ENCODE measurements around the gene CASP9. TPM values are rescaled to one million over a fixed set of nuclear protein-coding genes. Genes with fewer than 3 reads are reported as not detected.

Gene CASP9
- total and polyA plus RNA-seq, 10 of the 15 experiments (the other 5 are each of a cell fraction or from before 2014, with no cell fraction given): 2.7 to 14.6 (median 7.6) TPM

- in situ Hi-C loops (cut with MboI): no loop called here
- DNase-seq (ENCODE audit: low read depth, low spot score) (no peak), FAIRE-seq (peak; percentile 13), ATAC-seq (no peak)
- RAD21 ChIA-PET (ENCODE audit: unreplicated experiment): interaction anchor here (0.6 to 0.7 kb wide), 2 partner anchors 49 to 162 kb away, joined by 3 read pairs; no protein-coding TSS in a partner anchor
- intact Hi-C loops (cut with micrococcal nuclease; ENCODE audit: unreplicated experiment): loop anchor here (10.0 kb wide), 2 partner anchors 321 to 451 kb away; partner anchors contain the start of genes SPEN and ZBTB17
- TF ChIP-seq TBL1XR1 (IDR thresholded peaks at IDR 0.05; ENCODE audit: low read depth, low read length) (no peak), NFIC (IDR thresholded peaks at IDR 0.05; ENCODE audit: low read depth, low read length) (no peak), RELA (IDR thresholded peaks at IDR 0.05; ENCODE audit: borderline replicate concordance, partially characterized antibody) (peak; percentile 44), POLR2AphosphoS2 (IDR thresholded peaks at IDR 0.05; ENCODE audit: low read depth, low read length) (0 out of 2 replicates have a peak, but pooled peaks have one; percentile 1), BACH1 (IDR thresholded peaks at IDR 0.05; ENCODE audit: borderline replicate concordance) (no peak), TAF1 (IDR thresholded peaks at IDR 0.05; ENCODE audit: borderline replicate concordance, low read depth, low read length) (no peak), SPI1 (IDR thresholded peaks at IDR 0.05; ENCODE audit: borderline replicate concordance, insufficient read depth, low read depth, low read length) (peak; percentile 58; the same call in 1 of the 2 replicates), IKZF2 (IDR thresholded peaks at IDR 0.05) (peak in 1 of 2 experiments; percentile 7; a peak in 1 of 4 replicates), IRF3 (IDR thresholded peaks at IDR 0.05) (no peak)
- H3K4me1 ChIP-seq (ENCODE audit: control insufficient read depth, insufficient read depth, low read length): peaks cover 9% of the 10 kb centered on the region; the same call in 1 of the 2 replicates
- POLR2A ChIA-PET: interaction anchor here (1.0 to 1.3 kb wide), 2 partner anchors 10 to 24 kb away, joined by 3 read pairs; no protein-coding TSS in a partner anchor
- H3K79me2 ChIP-seq (ENCODE audit: control insufficient read depth, insufficient read depth, low read length): peaks cover 13% of the 10 kb centered on the region
- H3K4me2 ChIP-seq (ENCODE audit: control insufficient read depth, insufficient read depth): peak overlapping the region; percentile 82
- CTCF ChIA-PET: interaction anchor here (1.0 kb wide), 1 partner anchor 218 kb away, joined by 3 read pairs; no protein-coding TSS in a partner anchor
- peak overlapping the region; percentile 76 for H2AFZ ChIP-seq (ENCODE audit: control insufficient read depth, low read depth, low read length)
- no peaks in the 10 kb centered on the region for H3K36me3 ChIP-seq (ENCODE audit: control insufficient read depth in 2 of 2, insufficient read depth in 2 of 2, low read length in 1 of 2)
- no peaks in the 10 kb centered on the region for H3K9me3 ChIP-seq (replicated peaks; ENCODE audit: control insufficient read depth, insufficient read depth, low read length)
- no peaks in the 10 kb centered on the region for H4K20me1 ChIP-seq (ENCODE audit: control insufficient read depth, insufficient read depth)
- H3K9ac ChIP-seq (ENCODE audit: control insufficient read depth, insufficient read depth, low read length): peak overlapping the region; percentile 79
- SMC1A ChIA-PET (ENCODE audit: uncharacterized antibody, unreplicated experiment): interaction anchor here (0.6 to 1.3 kb wide), 3 partner anchors 8 to 1502 kb away, joined by 3 to 4 read pairs (median 3); no protein-coding TSS in a partner anchor
- H3K4me3 ChIP-seq: peak overlapping the region; percentile 95
- BruUV-seq (replicated peaks): TSS peak; percentile 76
- no peaks in the 10 kb centered on the region for H3K27me3 ChIP-seq (replicated peaks in 1 of 2; ENCODE audit: control insufficient read depth in 2 of 2, insufficient read depth in 2 of 2, low read length in 1 of 2)
- peak overlapping the region; percentile 70 for H3K27ac ChIP-seq (ENCODE audit: control insufficient read depth, insufficient read depth)
- 16% methylated on average over 18 of the region's 18 CpGs for WGBS (ENCODE audit: insufficient coverage, insufficient replicate concordance, low lambda C conversion rate, missing lambda C conversion rate)
These were observed 653 bp downstream of the CASP9 start for GRCh38 chr1:15523104-15524020.

Measured in GM12878 (cell line).